Measurements from ENCODE around the gene LAIR1.

- TF ChIP-seq CTCF (IDR thresholded peaks at IDR 0.05 in 4 of 5, conservative IDR thresholded peaks at IDR 0.05 in 1 of 5) (no peak), POLR2A (IDR thresholded peaks at IDR 0.05) (no peak)
These were observed 18.6 kb upstream of the LAIR1 start for GRCh38 chr19:54383330-54383729.
